OCI-LY7 (cell line): Measurements from ENCODE around the gene RHBDD1. TPM values are rescaled to one million over a fixed set of nuclear protein-coding genes. Genes with fewer than 3 reads are reported as not detected.

ENCODE experiments used
- BruUV-seq: library from RNA; stranded (reverse); fragments of 400-500 nt; replicated peaks from 2 replicates; lab custom pipeline; 2021; lab: Mats Ljungman, UMichigan
- CTCF ChIA-PET: fragments of 300-600 bp; sonication (Branson Sonifier 250); formaldehyde crosslinking; loops from one replicate; lab custom pipeline; 2022; ENCODE audit warnings: antibody characterized with exemption; ENCODE audit not compliant: unreplicated experiment; lab: Charles Lee
- POLR2A ChIA-PET: fragments of 300-600 bp; sonication (Branson Sonifier 250); formaldehyde crosslinking; loops from one replicate; lab custom pipeline; 2022; ENCODE audit warnings: antibody characterized with exemption; lab: Charles Lee
- DNase-seq: peaks from one replicate; pipeline ENCODE4 v3.0.0-alpha.2; 2015; ENCODE audit warnings: low spot score
- H2AFZ ChIP-seq: fragments of 200-600 bp; sonication (generic), shearing (Covaris generic); 2 replicates; pipeline ENCODE4 v1.6.1; 2014; ENCODE audit warnings: mild to moderate bottlenecking, antibody characterized with exemption, low read length, moderate library complexity
- H3K27ac ChIP-seq: fragments of 200-600 bp; sonication (generic); 2 replicates; pipeline ENCODE4 v1.5.1; 2014; ENCODE audit warnings: mixed run types, low read depth, mild to moderate bottlenecking, moderate library complexity, low read length, inconsistent platforms; ENCODE audit not compliant: poor library complexity, severe bottlenecking
- H3K36me3 ChIP-seq: fragments of 200-600 bp; sonication (generic); 2 replicates; pipeline ENCODE4 v1.6.1; 2014; ENCODE audit warnings: mild to moderate bottlenecking, antibody characterized with exemption, low read length, moderate library complexity, mixed read lengths; ENCODE audit not compliant: insufficient read depth
- H3K4me1 ChIP-seq: fragments of 200-600 bp; sonication (generic); 2 replicates; pipeline ENCODE4 v1.5.1; 2014; ENCODE audit warnings: mild to moderate bottlenecking, low read length; ENCODE audit not compliant: insufficient read depth, poor library complexity, severe bottlenecking
- H3K4me2 ChIP-seq: fragments of 200-600 bp; sonication (generic); 2 replicates; pipeline ENCODE4 v1.6.1; 2014; ENCODE audit warnings: mild to moderate bottlenecking, low read length
- H3K4me3 ChIP-seq: fragments of 200-600 bp; sonication (generic); 2 replicates; pipeline ENCODE4 v1.5.1; 2014; ENCODE audit warnings: mild to moderate bottlenecking, low read depth, low read length; ENCODE audit not compliant: poor library complexity, severe bottlenecking
- H3K79me2 ChIP-seq: fragments of 200-600 bp; sonication (generic); 2 replicates; pipeline ENCODE4 v1.6.1; 2016; ENCODE audit warnings: low read depth, mild to moderate bottlenecking, low read length, moderate library complexity, mixed read lengths; ENCODE audit not compliant: insufficient read depth
- H3K9me2 ChIP-seq: fragments of 200-600 bp; sonication (generic); 2 replicates; pipeline ENCODE4 v1.6.1; 2016; ENCODE audit warnings: mild to moderate bottlenecking, low read length, mixed read lengths; ENCODE audit not compliant: insufficient read depth
- H3K9me3 ChIP-seq: fragments of 200-600 bp; sonication (generic); 2 replicates; pipeline ENCODE4 v1.6.1; 2014; ENCODE audit warnings: mild to moderate bottlenecking, mixed run types, low read length, mixed read lengths
- H4K20me1 ChIP-seq: fragments of 200-600 bp; sonication (generic); 2 replicates; pipeline ENCODE4 v1.6.1; 2014; ENCODE audit warnings: mild to moderate bottlenecking, antibody characterized with exemption, low read length, moderate library complexity, mixed read lengths; ENCODE audit not compliant: insufficient read depth
- CTCF ChIP-seq: fragments of 200-600 bp; sonication (generic); conservative IDR thresholded peaks from 2 replicates; pipeline ENCODE4 v1.5.1; 2014; ENCODE audit warnings: mild to moderate bottlenecking, antibody characterized with exemption, low read length, moderate library complexity, mixed read lengths
- EZH2phosphoT487 ChIP-seq: fragments of 200-600 bp; sonication (generic); IDR thresholded peaks from 2 replicates; pipeline ENCODE4 v1.6.1; 2018; ENCODE audit warnings: low read depth, borderline replicate concordance, mild to moderate bottlenecking, mixed run types, antibody characterized with exemption, low read length, moderate library complexity, mixed read lengths
- intact Hi-C: fragments of 100-400 bp; cut with micrococcal nuclease; formaldehyde crosslinking; loops from one replicate; pipeline ENCODE4 v1.10.0; 2022; ENCODE audit not compliant: unreplicated experiment
- total RNA-seq, 2 experiments: library from RNA; depleted of rRNA in 1 of 2; stranded (reverse); fragments of >200 nt in 1 of 2; shearing (Covaris generic) in 1 of 2; gene quantifications; 2 replicates each; pipeline ENCODE4 v1.2.3, GENCODE V29; 2014 to 2022

Gene RHBDD1
- total RNA-seq, 2 experiments from 2014 or later: 40.8 to 80.3 TPM

GRCh38 chr2:226790431-226790830, 45.4 kb upstream of the RHBDD1 start:
- peak; percentile 63 for DNase-seq
- Histone ChIP-seq H3K4me1 (peaks cover 47% of the 10 kb centered on the region), H3K4me3 (peak overlapping the region; percentile 73), H3K9me3 (no peaks in the 10 kb centered on the region; the same call in 1 of the 2 replicates), H2AFZ (peak overlapping the region; percentile 53; the same call in 1 of the 2 replicates), H3K79me2 (peaks cover 77% of the 10 kb centered on the region), H4K20me1 (no peaks in the 10 kb centered on the region), H3K9me2 (no peaks in the 10 kb centered on the region), H3K36me3 (peaks cover 41% of the 10 kb centered on the region), H3K27ac (peak overlapping the region; percentile 79), H3K4me2 (peak overlapping the region; percentile 93)
- ChIA-PET POLR2A (interaction anchor here (0.6 to 10.5 kb wide), 10 partner anchors 10 to 191 kb away, joined by 3 to 122 read pairs (median 6); partner anchors contain the start of gene IRS1), CTCF (interaction anchor here (1.2 to 1.8 kb wide), 2 partner anchors 10 to 20 kb away, joined by 3 to 5 read pairs; partner anchors contain the start of gene IRS1)
- intact Hi-C loops: loop anchor here (2.0 to 10.0 kb wide), 2 partner anchors 116 to 1516 kb away; no protein-coding TSS in a partner anchor
- TF ChIP-seq EZH2phosphoT487 (no peak), CTCF (no peak)
- BruUV-seq: no TSS peak

GRCh38 chr2:226791056-226791486, 44.8 kb upstream of the RHBDD1 start:
- H3K27ac ChIP-seq: peak overlapping the region; percentile 79
- BruUV-seq: TSS peak; percentile 25
- H3K79me2 ChIP-seq: peaks cover 83% of the 10 kb centered on the region
- ChIA-PET POLR2A (interaction anchor here (0.6 to 10.5 kb wide), 8 partner anchors 9 to 191 kb away, joined by 3 to 122 read pairs (median 9); partner anchors contain the start of gene IRS1), CTCF (interaction anchor here (1.2 kb wide), 1 partner anchor 20 kb away, joined by 3 read pairs; no protein-coding TSS in a partner anchor)
- intact Hi-C loops: loop anchor here (1.0 to 10.0 kb wide), 4 partner anchors 8 to 1516 kb away; partner anchors contain the start of gene IRS1
- TF ChIP-seq CTCF (no peak), EZH2phosphoT487 (no peak)
- peak overlapping the region; percentile 53 for H2AFZ ChIP-seq
- H3K4me2 ChIP-seq: peak overlapping the region; percentile 93
- no peaks in the 10 kb centered on the region; the same call in 1 of the 2 replicates for H3K9me3 ChIP-seq
- no peaks in the 10 kb centered on the region for H3K9me2 ChIP-seq
- DNase-seq: peak; percentile 88
- peak overlapping the region; percentile 73 for H3K4me3 ChIP-seq
- H3K4me1 ChIP-seq: peaks cover 53% of the 10 kb centered on the region
- no peaks in the 10 kb centered on the region for H4K20me1 ChIP-seq
- H3K36me3 ChIP-seq: peaks cover 46% of the 10 kb centered on the region
